Subcutaneous abdominal adipose tissue (tissue), 5 donors: ENCODE measurements around the gene SLC30A3.

Experiments
- H3K27ac ChIP-seq: one replicate; pipeline ENCODE4 v1.7.0; 2013; ENCODE audit warnings: low read depth, mild to moderate bottlenecking, inconsistent platforms, low read length, moderate library complexity
- H3K27me3 ChIP-seq, 5 donors: one replicate each; pipeline ENCODE4 v1.7.0; 2013; ENCODE audit warnings: low read length in 5 of 5, inconsistent platforms in 1 of 5; ENCODE audit not compliant: control insufficient read depth in 5 of 5, insufficient read depth in 4 of 5
- H3K36me3 ChIP-seq, 5 donors: one replicate each; pipeline ENCODE4 v1.7.0; 2013; ENCODE audit warnings: low read length in 5 of 5; ENCODE audit not compliant: control insufficient read depth in 5 of 5, insufficient read depth in 5 of 5
- H3K4me1 ChIP-seq, 5 donors: one replicate each; pipeline ENCODE4 v1.7.0; 2013; ENCODE audit warnings: low read length in 5 of 5, mild to moderate bottlenecking in 3 of 5, moderate library complexity in 1 of 5; ENCODE audit not compliant: control insufficient read depth in 5 of 5, insufficient read depth in 5 of 5
- H3K4me3 ChIP-seq, 5 donors: one replicate each; pipeline ENCODE4 v1.7.0; 2013; ENCODE audit warnings: low read length in 5 of 5, low read depth in 1 of 5
- H3K9ac ChIP-seq, 5 donors: one replicate each; pipeline ENCODE4 v1.7.0; 2013; ENCODE audit warnings: low read length in 5 of 5, mild to moderate bottlenecking in 4 of 5, moderate library complexity in 3 of 5
- H3K9me3 ChIP-seq, 5 donors: one replicate each; pipeline ENCODE4 v1.7.0; 2013; ENCODE audit warnings: low read length in 5 of 5; ENCODE audit not compliant: control insufficient read depth in 5 of 5
- donor health status: healthy.
- donor health status: healthy.
- donor health status: healthy.
- donor health status: healthy.
- donor health status: healthy.

SLC30A3 gene

GRCh38 chr2:27249159-27249890 is 13.5 kb downstream of the SLC30A3 start:
- Histone ChIP-seq H3K4me1 (peaks cover 0 to 6% (median 0%) of the 10 kb centered on the region in 5 donors), H3K9ac (no peak overlapping the region), H3K4me3 (no peak overlapping the region), H3K27me3 (peaks cover 11 to 36% (median 30%) of the 10 kb centered on the region in 5 donors), H3K27ac (no peak overlapping the region), H3K36me3 (peaks cover 0 to 3% (median 3%) of the 10 kb centered on the region in 5 donors), H3K9me3 (no peaks in the 10 kb centered on the region)

DNA sequence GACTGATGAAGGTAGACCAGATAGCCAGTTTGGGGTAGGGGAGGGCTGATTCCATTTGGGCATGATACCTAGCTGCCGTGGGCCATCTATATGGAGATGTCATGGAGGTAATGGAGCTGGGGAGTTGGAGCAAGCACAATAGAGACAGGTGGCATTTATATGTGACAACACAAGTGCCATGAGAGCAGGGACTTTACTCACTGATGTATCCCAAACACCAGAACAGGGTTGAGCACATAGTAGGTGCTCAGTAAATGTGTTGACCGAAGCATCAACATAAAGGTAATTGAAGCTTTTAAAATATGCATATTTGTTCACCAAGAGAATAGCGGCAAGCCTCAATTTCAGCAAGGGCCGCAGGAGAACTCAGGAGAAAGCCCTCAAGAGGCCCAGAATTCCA is 15.0 kb downstream of the SLC30A3 start:
- Histone ChIP-seq H3K36me3 (peaks cover 0 to 18% (median 17%) of the 10 kb centered on the region in 5 donors), H3K27ac (no peak overlapping the region), H3K4me1 (peaks cover 0 to 6% (median 0%) of the 10 kb centered on the region in 5 donors), H3K9ac (no peak overlapping the region), H3K9me3 (no peaks in the 10 kb centered on the region), H3K27me3 (peaks cover 11 to 32% (median 26%) of the 10 kb centered on the region in 5 donors), H3K4me3 (no peak overlapping the region)

GRCh38 chr2:27245626-27246025 is 17.2 kb downstream of the SLC30A3 start:
- Histone ChIP-seq H3K4me1 (peaks cover 0 to 6% (median 0%) of the 10 kb centered on the region in 5 donors), H3K9ac (no peak overlapping the region), H3K9me3 (no peaks in the 10 kb centered on the region), H3K27ac (no peak overlapping the region), H3K36me3 (peaks cover 0 to 40% (median 40%) of the 10 kb centered on the region in 5 donors), H3K4me3 (no peak overlapping the region), H3K27me3 (peaks cover 6 to 16% (median 14%) of the 10 kb centered on the region in 5 donors)

DNA sequence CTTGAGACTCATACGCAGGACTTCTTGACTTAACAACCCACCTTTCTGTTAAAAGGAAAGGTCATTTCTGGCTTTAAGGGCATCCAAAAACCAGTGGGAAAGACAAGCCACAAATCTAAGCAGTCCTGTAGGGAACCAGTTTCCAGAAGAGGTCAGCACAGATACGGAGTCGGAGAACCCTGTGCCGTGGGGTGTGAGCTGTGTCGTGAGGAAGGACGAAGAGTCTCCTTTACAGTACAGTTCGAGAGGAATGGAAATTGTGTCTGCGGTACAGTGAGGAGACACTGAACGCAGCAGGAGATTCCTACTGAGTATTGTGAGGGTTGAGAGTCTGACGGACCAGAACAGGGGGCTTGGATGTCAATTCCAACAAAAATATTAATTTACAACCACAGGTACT is 17.7 kb downstream of the SLC30A3 start:
- Histone ChIP-seq H3K36me3 (peaks cover 0 to 46% (median 45%) of the 10 kb centered on the region in 5 donors), H3K9ac (no peak overlapping the region), H3K4me3 (no peak overlapping the region), H3K27ac (no peak overlapping the region), H3K27me3 (peaks cover 5 to 11% (median 10%) of the 10 kb centered on the region in 5 donors), H3K9me3 (no peaks in the 10 kb centered on the region), H3K4me1 (peaks cover 0 to 1% (median 0%) of the 10 kb centered on the region in 5 donors)

DNA sequence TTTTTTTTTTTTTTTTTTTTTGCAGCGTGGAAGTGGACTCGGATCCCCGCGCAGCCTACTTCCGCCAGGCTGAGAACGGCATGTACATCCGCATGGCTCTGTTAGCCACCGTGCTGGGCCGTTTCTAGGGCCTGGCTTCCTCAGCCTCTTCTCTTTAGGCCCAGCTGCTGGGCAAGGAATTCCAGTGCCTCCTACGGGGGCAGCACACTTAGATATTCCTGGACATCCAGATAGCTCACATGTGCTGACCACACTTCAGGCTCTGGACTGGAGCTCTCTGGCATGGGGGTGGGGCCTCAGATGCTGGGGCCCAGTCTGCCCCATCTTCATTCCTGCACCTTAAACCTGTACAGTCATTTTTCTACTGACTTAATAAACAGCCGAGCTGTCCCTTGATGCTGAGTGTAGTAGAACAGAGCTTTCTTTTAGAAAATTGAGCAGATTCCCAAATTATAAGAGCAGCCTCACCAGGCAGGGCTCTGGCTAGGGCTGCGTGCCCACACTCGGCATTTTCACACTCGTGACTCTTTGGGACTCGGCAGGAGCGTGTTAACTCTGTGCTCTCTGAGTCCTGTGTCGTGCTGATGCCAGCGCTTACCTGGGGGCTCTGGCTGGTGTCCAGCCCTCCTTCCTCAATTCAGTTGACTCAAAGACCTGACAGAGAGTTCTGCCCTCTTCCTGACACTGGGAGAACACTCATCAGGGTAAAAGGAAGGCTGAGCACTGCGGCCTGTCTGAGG is 19.3 kb downstream of the SLC30A3 start:
- no peak overlapping the region for H3K4me3 ChIP-seq
- H3K9me3 ChIP-seq = no peaks in the 10 kb centered on the region
- no peak overlapping the region for H3K27ac ChIP-seq
- no peaks in the 10 kb centered on the region for H3K4me1 ChIP-seq
- no peaks in the 10 kb centered on the region for H3K27me3 ChIP-seq
- peaks cover 0 to 61% (median 59%) of the 10 kb centered on the region in 5 donors for H3K36me3 ChIP-seq
- no peak overlapping the region for H3K9ac ChIP-seq

DNA sequence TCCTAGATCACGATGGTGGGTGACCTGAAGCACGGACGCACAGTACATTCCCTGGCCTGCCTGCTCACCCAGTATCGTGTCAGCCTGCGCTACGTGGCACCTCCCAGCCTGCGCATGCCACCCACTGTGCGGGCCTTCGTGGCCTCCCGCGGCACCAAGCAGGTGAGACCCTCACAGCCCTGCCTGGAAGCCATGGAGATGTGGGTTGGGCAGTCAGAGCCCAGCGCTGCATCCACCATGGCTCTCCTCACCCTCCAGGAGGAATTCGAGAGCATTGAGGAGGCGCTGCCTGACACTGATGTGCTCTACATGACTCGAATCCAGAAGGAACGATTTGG is 20.3 kb downstream of the SLC30A3 start:
- Histone ChIP-seq H3K36me3 (peaks cover 0 to 70% (median 69%) of the 10 kb centered on the region in 5 donors), H3K4me1 (peaks cover 0 to 2% (median 0%) of the 10 kb centered on the region in 5 donors), H3K27ac (no peak overlapping the region), H3K4me3 (no peak overlapping the region), H3K9ac (no peak overlapping the region), H3K9me3 (no peaks in the 10 kb centered on the region), H3K27me3 (no peaks in the 10 kb centered on the region)

GRCh38 chr2:27241761-27242613 is 20.9 kb downstream of the SLC30A3 start:
- H3K36me3 ChIP-seq = peaks cover 0 to 76% (median 75%) of the 10 kb centered on the region in 5 donors
- no peaks in the 10 kb centered on the region for H3K27me3 ChIP-seq
- no peaks in the 10 kb centered on the region for H3K9me3 ChIP-seq
- H3K27ac ChIP-seq = no peak overlapping the region
- H3K4me3 ChIP-seq = no peak overlapping the region
- no peak overlapping the region for H3K9ac ChIP-seq
- peaks cover 0 to 2% (median 0%) of the 10 kb centered on the region in 5 donors for H3K4me1 ChIP-seq

GRCh38 chr2:27240406-27240805 is 22.4 kb downstream of the SLC30A3 start:
- Histone ChIP-seq H3K9me3 (no peaks in the 10 kb centered on the region), H3K4me1 (peaks cover 0 to 2% (median 0%) of the 10 kb centered on the region in 5 donors), H3K4me3 (no peak overlapping the region)

DNA sequence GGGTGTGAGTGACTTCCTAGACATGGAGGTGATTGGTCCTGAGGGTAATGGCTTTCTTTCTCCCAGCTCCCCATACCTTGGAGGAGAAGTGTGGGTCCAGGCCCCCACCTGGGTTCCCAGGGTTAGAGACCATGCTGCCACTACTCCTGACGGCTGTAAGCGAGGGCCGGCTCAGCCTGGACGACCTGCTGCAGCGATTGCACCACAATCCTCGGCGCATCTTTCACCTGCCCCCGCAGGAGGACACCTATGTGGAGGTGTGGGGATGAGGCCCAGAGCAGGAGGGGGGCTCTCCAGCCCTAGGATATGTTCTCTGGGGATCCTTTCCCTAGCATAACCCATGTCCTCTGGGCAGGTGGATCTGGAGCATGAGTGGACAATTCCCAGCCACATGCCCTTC is 23.9 kb downstream of the SLC30A3 start:
- Histone ChIP-seq H3K9ac (no peak overlapping the region), H3K27me3 (no peaks in the 10 kb centered on the region), H3K9me3 (no peaks in the 10 kb centered on the region), H3K36me3 (peaks cover 3 to 100% (median 98%) of the 10 kb centered on the region in 5 donors), H3K27ac (no peak overlapping the region), H3K4me1 (peaks cover 0 to 2% (median 0%) of the 10 kb centered on the region in 5 donors), H3K4me3 (no peak overlapping the region)

More at GRCh38 chr2:27240406-27240805, 22.4 kb downstream of the SLC30A3 start:
- H3K36me3 ChIP-seq = peaks cover 0 to 92% (median 90%) of the 10 kb centered on the region in 5 donors
- H3K27ac ChIP-seq = no peak overlapping the region
- H3K9ac ChIP-seq = no peak overlapping the region
- H3K27me3 ChIP-seq = no peaks in the 10 kb centered on the region
